RWPE2 (cell line): Measurements from ENCODE around the gene ANKRD50.
A peak's percentile ranks its signal among the peaks of the same experiment; 100 is the strongest.

Experiments used
- ATAC-seq: fragments of 200-7000 bp; cut with Tn5 transposase; 3 replicates; pipeline ENCODE4 v1.9.1; 2021; ENCODE audit warnings: low read depth
- DNase-seq: peaks from one replicate; pipeline ENCODE4 v3.0.0-alpha.2; 2020; ENCODE audit warnings: low spot score
- H3K27ac ChIP-seq: fragments of 450-650 bp; 2 replicates; pipeline ENCODE4 v1.5.1; 2017; ENCODE audit warnings: mild to moderate bottlenecking; ENCODE audit not compliant: poor library complexity, severe bottlenecking
- H3K27me3 ChIP-seq: fragments of 250-450 bp; sonication (Bioruptor Pico); 2 replicates; pipeline ENCODE4 v1.5.1; 2021; ENCODE audit warnings: mild to moderate bottlenecking, moderate library complexity; ENCODE audit not compliant: insufficient read depth, poor library complexity, severe bottlenecking
- H3K36me3 ChIP-seq: fragments of 250-450 bp; sonication (Bioruptor Pico); 2 replicates; pipeline ENCODE4 v1.5.1; 2020; ENCODE audit warnings: low read depth, mild to moderate bottlenecking, moderate library complexity
- H3K4me1 ChIP-seq: fragments of 250-450 bp; sonication (Bioruptor Pico); 2 replicates; pipeline ENCODE4 v1.5.1; 2021; ENCODE audit warnings: mild to moderate bottlenecking, moderate library complexity; ENCODE audit not compliant: insufficient read depth, poor library complexity, severe bottlenecking
- H3K4me3 ChIP-seq: fragments of 250-450 bp; sonication (Bioruptor Pico); 2 replicates; pipeline ENCODE4 v1.5.1; 2021; ENCODE audit warnings: mild to moderate bottlenecking, moderate library complexity; ENCODE audit not compliant: severe bottlenecking
- H3K9me3 ChIP-seq: fragments of 250-450 bp; sonication (Bioruptor Pico); 2 replicates; pipeline ENCODE4 v1.5.1; 2021; ENCODE audit warnings: mild to moderate bottlenecking, moderate library complexity; ENCODE audit not compliant: severe bottlenecking
- TF ChIP-seq, protein P1 (sequence below): fragments of 450-650 bp; IDR thresholded peaks from one replicate; pipeline ENCODE4 v1.5.1; 2017; ENCODE audit warnings: mild to moderate bottlenecking, moderate library complexity; ENCODE audit not compliant: poor library complexity, severe bottlenecking

Gene ANKRD50

DNA sequence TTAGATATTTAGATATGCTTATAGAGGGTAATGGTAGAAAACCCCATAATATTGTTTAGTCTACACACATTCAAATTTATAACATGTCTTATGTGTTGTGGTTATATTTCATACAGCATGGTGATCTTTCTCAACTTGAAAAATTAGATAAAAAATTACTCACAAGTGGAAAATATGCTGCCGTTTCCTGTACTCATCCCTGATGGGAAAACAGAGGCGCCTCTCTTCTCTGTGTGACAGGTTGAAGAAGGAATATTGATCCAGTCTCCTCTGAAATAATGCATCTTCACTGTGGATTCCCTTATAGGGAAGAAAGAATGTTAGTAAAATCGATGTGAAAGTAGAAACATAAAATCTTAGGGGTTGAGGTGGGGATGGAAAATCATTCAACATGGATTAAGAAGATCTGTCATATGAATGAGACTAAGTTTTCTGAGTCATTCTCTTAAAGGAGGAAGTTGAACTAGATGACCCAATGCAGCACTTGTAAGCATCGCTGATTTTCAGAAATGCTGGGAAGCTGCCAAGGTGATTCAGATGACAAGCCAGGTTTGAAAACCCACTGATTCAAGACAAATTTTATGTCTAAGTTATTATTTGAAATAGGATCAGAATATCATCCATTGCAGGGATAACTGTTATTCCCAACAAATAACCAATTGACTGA is 70.7 kb downstream of the ANKRD50 start:
- H3K4me3 ChIP-seq = no peak overlapping the region
- ATAC-seq (peak; percentile 76), DNase-seq (peak; percentile 66)
- no peaks in the 10 kb centered on the region for H3K27me3 ChIP-seq
- H3K27ac ChIP-seq = peak overlapping the region; percentile 80
- H3K4me1 ChIP-seq = peaks cover 38% of the 10 kb centered on the region
- TF ChIP-seq, protein P1, sequence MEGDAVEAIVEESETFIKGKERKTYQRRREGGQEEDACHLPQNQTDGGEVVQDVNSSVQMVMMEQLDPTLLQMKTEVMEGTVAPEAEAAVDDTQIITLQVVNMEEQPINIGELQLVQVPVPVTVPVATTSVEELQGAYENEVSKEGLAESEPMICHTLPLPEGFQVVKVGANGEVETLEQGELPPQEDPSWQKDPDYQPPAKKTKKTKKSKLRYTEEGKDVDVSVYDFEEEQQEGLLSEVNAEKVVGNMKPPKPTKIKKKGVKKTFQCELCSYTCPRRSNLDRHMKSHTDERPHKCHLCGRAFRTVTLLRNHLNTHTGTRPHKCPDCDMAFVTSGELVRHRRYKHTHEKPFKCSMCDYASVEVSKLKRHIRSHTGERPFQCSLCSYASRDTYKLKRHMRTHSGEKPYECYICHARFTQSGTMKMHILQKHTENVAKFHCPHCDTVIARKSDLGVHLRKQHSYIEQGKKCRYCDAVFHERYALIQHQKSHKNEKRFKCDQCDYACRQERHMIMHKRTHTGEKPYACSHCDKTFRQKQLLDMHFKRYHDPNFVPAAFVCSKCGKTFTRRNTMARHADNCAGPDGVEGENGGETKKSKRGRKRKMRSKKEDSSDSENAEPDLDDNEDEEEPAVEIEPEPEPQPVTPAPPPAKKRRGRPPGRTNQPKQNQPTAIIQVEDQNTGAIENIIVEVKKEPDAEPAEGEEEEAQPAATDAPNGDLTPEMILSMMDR = no peak
- peaks cover 11% of the 10 kb centered on the region for H3K36me3 ChIP-seq
- no peaks in the 10 kb centered on the region for H3K9me3 ChIP-seq

DNA sequence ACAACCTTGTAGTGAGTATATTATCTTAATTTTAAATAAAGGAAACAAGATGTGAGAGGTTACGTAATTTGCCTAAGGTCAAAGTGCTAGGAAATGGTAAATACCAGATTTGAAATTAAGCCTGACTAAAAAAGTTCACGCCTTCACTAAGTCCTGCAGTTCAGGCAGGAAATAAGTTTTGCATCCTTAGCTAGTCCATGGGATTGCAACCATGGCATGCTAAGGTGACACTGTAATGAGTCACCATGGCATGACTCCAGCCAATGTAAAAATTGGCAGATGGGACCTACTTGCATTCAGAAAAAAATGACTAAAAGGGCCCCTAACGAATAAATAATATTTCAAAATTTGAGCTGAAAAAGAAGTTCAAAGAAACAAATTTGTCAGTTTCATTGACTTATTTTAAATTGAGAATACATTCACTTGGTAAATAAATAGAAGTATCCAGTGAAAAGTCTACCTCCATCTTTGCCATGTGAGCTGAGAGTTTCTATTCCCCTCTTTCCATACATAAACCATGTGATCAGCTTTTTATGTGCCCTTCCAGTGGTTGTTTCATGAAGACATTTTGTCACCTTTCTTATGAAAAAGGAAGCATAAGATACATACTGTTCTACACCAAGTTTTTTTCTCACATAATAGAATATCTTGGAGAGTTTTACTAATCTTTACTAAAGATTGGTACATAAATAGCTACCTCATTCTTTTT is 72.4 kb downstream of the ANKRD50 start:
- Histone ChIP-seq H3K27me3 (no peaks in the 10 kb centered on the region), H3K4me3 (no peak overlapping the region), H3K4me1 (peaks cover 38% of the 10 kb centered on the region), H3K9me3 (no peaks in the 10 kb centered on the region), H3K27ac (peak overlapping the region; percentile 80), H3K36me3 (peaks cover 11% of the 10 kb centered on the region)
- TF ChIP-seq, protein P1 = no peak
- DNase-seq (peak; percentile 56), ATAC-seq (peak; percentile 89)

- Histone ChIP-seq H3K4me3 (no peak overlapping the region), H3K4me1 (peaks cover 46% of the 10 kb centered on the region), H3K36me3 (peaks cover 11% of the 10 kb centered on the region), H3K9me3 (no peaks in the 10 kb centered on the region), H3K27ac (no peak overlapping the region), H3K27me3 (no peaks in the 10 kb centered on the region)
- TF ChIP-seq, protein P1 = no peak
- no peak for DNase-seq
- no peak for ATAC-seq
Observed at GRCh38 chr4:124637321-124637720, 75.2 kb downstream of the ANKRD50 start.

GRCh38 chr4:124636788-124637187 is 75.7 kb downstream of the ANKRD50 start:
- Histone ChIP-seq H3K27me3 (no peaks in the 10 kb centered on the region), H3K36me3 (peaks cover 11% of the 10 kb centered on the region), H3K27ac (no peak overlapping the region), H3K9me3 (no peaks in the 10 kb centered on the region), H3K4me1 (peaks cover 48% of the 10 kb centered on the region), H3K4me3 (no peak overlapping the region)
- TF ChIP-seq, protein P1 = no peak
- no peak for ATAC-seq
- DNase-seq = no peak

DNA sequence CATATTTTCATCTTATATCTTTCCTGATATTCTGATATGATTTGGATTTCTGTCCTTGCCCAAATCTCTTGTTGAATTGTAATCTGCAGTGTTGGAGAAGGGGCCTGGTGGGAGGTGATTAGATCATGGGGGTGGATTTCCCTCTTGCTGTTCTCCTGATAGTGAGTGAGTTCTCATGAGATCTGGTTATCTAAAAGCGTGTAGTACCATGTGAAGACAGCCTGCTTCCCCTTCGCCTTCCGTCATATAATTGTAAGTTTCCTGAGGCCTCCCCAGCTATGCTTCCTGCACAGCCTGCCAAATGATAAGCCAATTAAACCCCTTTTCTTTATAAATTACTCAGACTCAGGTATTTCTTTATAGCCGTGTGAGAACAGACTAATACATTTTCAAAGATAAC is 77.2 kb downstream of the ANKRD50 start:
- Histone ChIP-seq H3K27ac (no peak overlapping the region), H3K4me1 (peaks cover 46% of the 10 kb centered on the region), H3K36me3 (peaks cover 16% of the 10 kb centered on the region), H3K9me3 (no peaks in the 10 kb centered on the region), H3K4me3 (no peak overlapping the region), H3K27me3 (no peaks in the 10 kb centered on the region)
- ATAC-seq (no peak), DNase-seq (no peak)
- TF ChIP-seq, protein P1 = no peak
